Stromal cell of bone marrow (primary cell): Measurements from ENCODE around the gene SCNN1B.
"Not testable (repeated sequence)": the region's sequence is repeated elsewhere in the genome, so short reads cannot be mapped to it uniquely, and the experiment has no call there.

Experiments
- DNase-seq: peaks from one replicate; pipeline ENCODE4 v3.0.0-alpha.2; 2012; ENCODE audit warnings: low read depth

The SCNN1B gene

GRCh38 chr16:23355106-23355670 lies 53.1 kb downstream of the SCNN1B start:
- DNase-seq = no peak

- DNase-seq = no peak
Measured at GRCh38 chr16:23356941-23357340, 54.8 kb downstream of the SCNN1B start.

DNA sequence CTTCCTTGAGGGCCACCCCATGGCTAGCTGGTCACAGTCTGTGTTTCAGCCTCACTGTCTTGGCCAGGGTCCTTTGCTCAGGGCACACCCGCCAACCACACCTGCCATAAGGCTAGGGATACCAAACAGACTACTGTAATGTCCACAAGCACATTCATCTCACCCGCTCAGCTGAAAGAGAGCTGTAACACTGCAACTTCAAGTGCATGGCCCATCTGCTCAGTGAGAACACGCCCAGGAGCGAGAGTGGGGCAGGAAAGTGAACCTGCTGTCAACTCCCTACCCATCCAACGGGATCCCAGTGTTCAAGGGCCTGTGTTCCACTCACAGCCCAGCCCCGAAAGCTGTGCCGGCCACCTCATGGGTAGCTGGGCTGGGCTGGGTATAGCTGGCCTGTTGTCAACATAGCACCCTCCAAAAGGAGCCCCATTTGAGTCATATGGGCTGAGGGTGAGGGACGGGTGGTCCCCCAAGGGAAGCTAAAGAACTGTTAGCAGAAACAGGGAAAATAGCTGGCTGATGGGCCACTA lies 55.7 kb downstream of the SCNN1B start:
- DNase-seq = no peak

DNA sequence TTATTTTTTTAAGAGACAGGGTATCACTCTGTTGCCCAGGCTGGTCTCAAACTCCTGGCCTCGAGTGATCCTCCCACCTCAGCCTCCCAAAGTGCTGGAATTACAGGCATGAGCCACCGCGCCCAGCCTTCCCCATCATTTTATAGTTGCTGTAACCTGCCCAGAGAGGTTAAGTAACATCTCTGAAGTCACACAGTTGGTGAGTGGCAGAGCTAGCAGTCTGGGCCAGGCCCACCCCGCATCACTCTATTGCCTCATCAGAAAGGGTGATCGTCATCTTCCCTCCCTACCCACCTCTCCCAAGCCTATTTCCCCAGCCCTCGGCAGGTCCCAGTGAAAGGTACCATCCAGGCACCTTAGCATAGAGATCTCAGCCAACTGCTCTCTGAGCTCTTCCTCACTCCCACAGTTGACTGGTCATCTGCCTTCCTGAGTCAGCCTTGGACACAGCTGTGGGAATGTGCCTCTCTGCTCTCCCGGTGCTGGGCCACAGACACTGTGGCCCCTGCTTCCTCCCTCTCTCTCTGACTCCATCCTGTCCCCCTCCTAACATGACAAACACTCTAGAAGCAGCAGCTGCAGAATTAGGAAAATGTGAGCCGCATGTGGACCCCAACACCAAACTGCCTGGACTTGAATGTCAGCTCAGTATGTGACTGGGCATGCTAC lies 57.1 kb downstream of the SCNN1B start:
- no peak for DNase-seq

- DNase-seq = no peak
Measured at GRCh38 chr16:23362460-23363317, 60.6 kb downstream of the SCNN1B start.

GRCh38 chr16:23365602-23366240 lies 63.6 kb downstream of the SCNN1B start:
- no peak for DNase-seq

DNA sequence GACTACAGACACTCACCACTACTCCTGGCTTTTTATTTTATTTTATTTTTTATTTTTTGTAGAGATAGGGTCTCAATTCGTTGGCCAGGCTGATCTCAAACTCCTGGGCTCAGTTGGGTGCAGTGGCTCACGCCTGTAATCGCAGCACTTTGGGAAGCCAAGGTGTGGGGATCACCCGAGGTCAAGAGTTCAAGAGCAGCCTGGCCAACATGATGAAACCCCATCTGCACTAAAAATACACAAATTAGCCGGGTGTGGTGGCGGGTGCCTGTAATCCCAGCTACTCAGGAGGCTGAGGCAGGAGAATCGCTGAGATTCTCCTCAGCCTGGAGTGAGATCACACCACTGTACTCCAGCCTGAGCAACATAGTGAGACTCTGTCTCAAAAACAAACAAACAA lies 64.2 kb downstream of the SCNN1B start:
- DNase-seq = not testable (repeated sequence)

- no peak for DNase-seq
Measured at GRCh38 chr16:23367564-23367963, 65.5 kb downstream of the SCNN1B start.

DNA sequence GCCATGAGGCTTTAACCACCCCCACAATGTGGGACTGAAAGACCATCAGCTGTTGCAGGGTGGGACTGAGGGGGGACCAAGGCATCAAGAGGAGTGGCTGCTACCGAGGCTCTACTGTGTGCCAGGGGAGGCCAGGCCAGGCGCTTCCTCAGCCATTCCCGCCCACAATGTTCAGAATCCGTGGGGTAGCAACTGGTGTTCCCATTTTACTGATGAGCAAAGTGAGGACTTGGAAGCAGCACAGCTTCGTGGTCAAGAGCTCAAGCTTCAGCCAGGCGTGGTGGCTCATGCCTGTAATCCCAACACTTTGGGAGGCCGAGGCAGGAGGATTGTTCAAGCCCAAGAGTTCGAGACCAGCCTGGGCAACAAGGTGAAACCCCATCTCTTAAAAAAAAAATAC lies 65.9 kb downstream of the SCNN1B start:
- DNase-seq = no peak

DNA sequence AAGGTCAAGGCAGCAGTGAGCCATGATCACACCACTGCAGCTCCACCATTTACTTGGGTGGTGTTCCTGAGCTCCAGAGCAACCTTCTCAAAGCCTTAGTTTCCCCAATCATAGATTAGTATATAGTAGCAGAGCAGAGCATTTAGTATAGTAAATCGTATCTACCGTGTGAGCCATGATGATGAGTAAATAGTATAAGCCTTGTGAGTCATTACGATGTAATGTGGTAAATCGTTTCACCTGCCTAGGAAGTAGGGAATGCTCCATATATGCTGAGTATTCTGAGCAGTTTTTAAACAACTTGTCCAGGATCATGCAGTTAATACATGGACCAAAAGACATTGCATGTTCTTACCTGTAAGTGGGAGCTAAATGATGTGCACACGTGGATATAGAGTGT lies 66.4 kb downstream of the SCNN1B start:
- no peak for DNase-seq

DNA sequence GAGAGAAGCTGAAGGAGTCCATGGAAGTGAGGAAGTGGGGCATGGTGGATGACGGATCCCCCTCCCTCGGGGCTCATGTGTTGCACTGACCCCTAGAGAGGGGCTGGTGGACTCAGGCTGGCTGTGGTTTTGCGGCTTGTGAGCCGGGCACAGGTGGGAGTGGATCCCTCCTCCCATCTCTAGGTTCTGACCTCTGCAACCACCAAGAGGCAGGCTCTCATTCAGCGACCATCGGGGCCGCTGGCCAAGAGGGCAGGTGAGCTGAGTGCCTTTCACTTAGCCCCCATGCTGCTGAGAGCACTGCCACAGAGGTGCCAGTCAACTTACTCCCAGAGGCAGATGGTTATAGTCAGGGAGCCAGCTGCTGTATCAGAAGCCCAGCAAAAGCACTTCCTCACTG lies 67.3 kb downstream of the SCNN1B start:
- DNase-seq = no peak

GRCh38 chr16:23371368-23371767 lies 69.3 kb downstream of the SCNN1B start:
- DNase-seq = no peak

DNA sequence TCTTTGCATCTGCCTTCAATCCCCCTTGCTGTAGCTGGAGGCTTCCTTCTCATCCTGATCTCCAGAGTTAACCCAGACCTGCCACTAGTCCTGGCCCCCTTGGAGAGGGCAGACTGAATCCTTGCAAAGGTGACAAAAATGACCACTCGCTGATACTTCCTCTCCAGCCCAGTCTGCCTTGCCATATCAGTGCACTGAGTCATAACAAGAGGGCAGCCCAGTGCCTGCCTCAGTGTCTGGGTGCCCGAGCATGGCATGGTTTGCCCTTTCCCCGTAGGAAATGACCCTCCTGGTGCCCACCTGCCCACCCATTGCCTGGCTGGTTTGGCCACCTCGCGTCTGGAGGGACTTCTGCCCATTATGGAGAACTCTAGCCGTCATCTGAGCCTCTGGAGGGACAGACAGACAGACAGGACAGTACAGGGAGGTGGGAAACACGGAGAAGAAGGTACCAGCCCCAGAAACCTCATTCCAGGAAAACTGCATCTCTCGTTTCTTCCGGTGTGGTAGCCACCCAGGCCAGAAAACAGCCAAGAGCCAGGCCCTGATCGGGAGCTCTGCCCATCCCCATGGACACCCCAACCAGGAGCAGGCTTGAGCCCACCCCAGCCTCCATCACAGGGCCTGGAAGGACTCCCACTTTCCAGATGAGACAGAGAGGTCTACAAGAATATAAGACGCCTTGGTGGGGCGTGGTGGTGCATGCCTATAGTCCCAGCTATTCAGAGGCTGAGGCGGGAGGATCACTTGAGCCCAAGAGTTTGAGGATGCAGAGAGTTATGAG lies 71.5 kb downstream of the SCNN1B start:
- no peak for DNase-seq

DNA sequence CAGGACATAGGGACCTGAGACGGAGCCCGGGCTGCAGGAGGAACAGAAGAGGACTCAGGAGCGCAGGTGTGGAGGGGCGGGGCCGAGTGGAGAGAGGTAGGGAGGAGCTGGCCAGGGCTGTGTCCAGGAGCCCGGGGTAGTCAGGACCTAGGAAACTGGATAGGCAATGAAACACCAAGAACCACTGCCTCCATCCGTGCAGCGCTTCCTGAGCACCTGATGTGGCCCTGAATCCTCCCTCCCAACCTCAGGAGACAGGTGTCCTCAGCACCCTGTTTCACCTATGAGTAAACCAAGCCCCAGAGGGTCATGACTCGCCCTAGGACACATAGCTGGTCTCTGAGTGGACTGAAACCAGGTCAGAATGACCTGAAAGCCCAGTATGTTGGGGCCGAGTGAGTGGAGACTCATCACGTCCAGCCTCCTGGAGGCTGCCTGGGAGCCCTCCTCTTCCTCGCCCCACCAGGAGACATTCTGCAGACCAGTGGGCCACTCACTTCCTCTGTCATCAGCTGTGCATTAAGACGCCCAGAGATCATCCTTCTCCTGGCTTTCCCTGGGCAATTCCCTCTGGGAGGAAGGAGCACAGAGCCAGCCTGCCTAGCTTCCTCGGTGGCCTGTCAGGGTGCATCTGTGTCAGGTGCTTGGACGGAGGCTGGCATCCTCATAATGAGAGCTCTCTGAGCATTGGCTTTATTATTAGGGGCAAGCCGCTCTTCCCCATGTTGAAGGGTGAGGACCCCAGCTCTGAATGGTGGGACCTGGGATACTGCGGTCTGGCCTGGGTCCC lies 72.8 kb downstream of the SCNN1B start:
- no peak for DNase-seq

- no peak for DNase-seq
Measured at GRCh38 chr16:23375643-23376042, 73.5 kb downstream of the SCNN1B start.

- no peak for DNase-seq
Measured at GRCh38 chr16:23377071-23377931, 75.2 kb downstream of the SCNN1B start.

GRCh38 chr16:23378256-23378655 lies 76.2 kb downstream of the SCNN1B start:
- no peak for DNase-seq

GRCh38 chr16:23378921-23379320 lies 76.8 kb downstream of the SCNN1B start:
- no peak for DNase-seq

- no peak for DNase-seq
Measured at GRCh38 chr16:23379707-23380106, 77.6 kb downstream of the SCNN1B start.

- DNase-seq = no peak
Measured at GRCh38 chr16:23380501-23380951, 78.4 kb downstream of the SCNN1B start.
